ENCODE data around the gene KRT31.

Gene KRT31

DNA sequence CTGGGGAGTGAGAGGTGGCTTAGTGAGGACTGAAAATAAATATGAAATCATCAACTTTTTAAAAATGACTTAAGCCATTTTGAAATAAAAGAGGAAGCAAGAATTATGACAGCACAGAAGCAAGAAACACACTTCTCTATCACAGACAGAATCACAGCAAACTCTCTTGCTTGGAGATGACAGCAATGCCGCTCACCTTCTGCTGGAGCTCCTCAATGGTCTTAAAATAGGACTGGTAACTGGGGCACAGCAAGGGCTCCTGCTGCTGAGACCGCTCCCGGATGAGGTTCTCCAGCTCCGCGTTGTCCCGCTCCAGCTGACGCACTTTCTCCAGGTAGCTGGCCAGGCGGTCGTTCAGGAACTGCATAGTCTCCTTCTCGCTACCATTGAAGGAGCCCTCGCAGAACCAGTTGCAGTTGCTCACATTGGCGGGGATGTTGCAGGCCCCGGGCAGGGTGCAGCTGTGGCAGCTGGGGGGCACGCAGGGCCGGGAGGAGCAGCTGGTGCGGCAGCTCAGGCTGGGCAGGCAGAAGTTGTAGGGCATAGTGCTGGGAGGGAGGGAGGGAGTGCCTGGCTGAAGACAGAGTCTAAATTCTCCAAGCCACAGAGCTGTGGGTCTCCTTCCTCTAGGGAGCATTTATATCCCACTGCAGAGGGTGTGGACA lies at the start of gene KRT31:
Gene KRT31, minus strand, starts transcription at position 613 of the 665 bp plus-strand sequence. Its CDS starts 69 bp downstream, at position 544.
- H3K9me3 ChIP-seq (ENCODE audit: control insufficient read depth, insufficient read depth, low read length), result no peaks in the 10 kb centered on the region
- H3K9ac ChIP-seq (ENCODE audit: low read depth, low read length), result no peak within 1 kb of the TSS
- no peaks in the 10 kb centered on the region for H3K27me3 ChIP-seq (ENCODE audit: control insufficient read depth, insufficient read depth, low read length)
- no peak within 1 kb of the TSS for H3K4me3 ChIP-seq (ENCODE audit: low read depth, low read length)
- H3K4me1 ChIP-seq (ENCODE audit: control insufficient read depth, insufficient read depth, low read length), result no peaks in the 10 kb centered on the region
- H3K36me3 ChIP-seq (ENCODE audit: control insufficient read depth, insufficient read depth, low read length), result no peaks in the 10 kb centered on the region

GRCh38 chr17:41446806-41447205 lies 49.4 kb upstream of the KRT31 start:
- Histone ChIP-seq H3K9me3 (ENCODE audit: control insufficient read depth, insufficient read depth, low read length) (no peaks in the 10 kb centered on the region), H3K36me3 (ENCODE audit: control insufficient read depth, insufficient read depth, low read length) (no peaks in the 10 kb centered on the region), H3K9ac (ENCODE audit: low read depth, low read length) (no peak overlapping the region), H3K4me3 (ENCODE audit: low read depth, low read length) (no peak overlapping the region), H3K27me3 (ENCODE audit: control insufficient read depth, insufficient read depth, low read length) (no peaks in the 10 kb centered on the region), H3K4me1 (ENCODE audit: control insufficient read depth, insufficient read depth, low read length) (no peaks in the 10 kb centered on the region)

DNA sequence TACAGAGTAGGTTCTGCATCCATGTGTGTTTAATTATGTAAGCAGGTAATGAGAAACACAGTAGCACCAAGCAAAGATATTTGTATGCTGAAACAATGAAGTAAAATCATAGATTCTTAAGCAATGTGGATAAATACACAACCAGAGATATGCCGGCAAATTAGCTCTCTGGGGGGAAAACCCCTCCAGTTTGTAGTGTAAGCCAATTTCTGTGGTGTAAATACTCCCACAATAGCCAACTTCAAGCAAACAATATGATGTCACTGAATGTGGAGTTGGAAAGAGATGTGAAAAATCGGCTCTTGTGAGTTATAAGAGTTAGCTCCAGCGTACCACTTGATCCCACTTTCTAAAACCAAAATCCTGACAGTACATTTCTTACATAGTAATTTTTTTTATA lies 47.2 kb upstream of the KRT31 start:
- no peaks in the 10 kb centered on the region for H3K4me1 ChIP-seq (ENCODE audit: control insufficient read depth, insufficient read depth, low read length)
- no peaks in the 10 kb centered on the region for H3K9me3 ChIP-seq (ENCODE audit: control insufficient read depth, insufficient read depth, low read length)
- no peak overlapping the region for H3K9ac ChIP-seq (ENCODE audit: low read depth, low read length)
- no peaks in the 10 kb centered on the region for H3K27me3 ChIP-seq (ENCODE audit: control insufficient read depth, insufficient read depth, low read length)
- no peak overlapping the region for H3K4me3 ChIP-seq (ENCODE audit: low read depth, low read length)
- no peaks in the 10 kb centered on the region for H3K36me3 ChIP-seq (ENCODE audit: control insufficient read depth, insufficient read depth, low read length)

- Histone ChIP-seq H3K27me3 (ENCODE audit: control insufficient read depth, insufficient read depth, low read length) (no peaks in the 10 kb centered on the region), H3K9me3 (ENCODE audit: control insufficient read depth, insufficient read depth, low read length) (no peaks in the 10 kb centered on the region), H3K4me1 (ENCODE audit: control insufficient read depth, insufficient read depth, low read length) (no peaks in the 10 kb centered on the region), H3K36me3 (ENCODE audit: control insufficient read depth, insufficient read depth, low read length) (no peaks in the 10 kb centered on the region), H3K9ac (ENCODE audit: low read depth, low read length) (no peak overlapping the region), H3K4me3 (ENCODE audit: low read depth, low read length) (no peak overlapping the region)
Measured at GRCh38 chr17:41444186-41444585, 46.8 kb upstream of the KRT31 start.

- no peaks in the 10 kb centered on the region for H3K4me1 ChIP-seq (ENCODE audit: control insufficient read depth, insufficient read depth, low read length)
Measured at GRCh38 chr17:41442739-41443138, 45.3 kb upstream of the KRT31 start.

GRCh38 chr17:41440531-41441033 lies 43.2 kb upstream of the KRT31 start, which contains the start of gene KRT38:
Gene KRT38, minus strand, starts transcription at chr17:41440983. Its CDS starts 62 bp downstream, at chr17:41440921.
- no peak within 1 kb of the TSS for H3K9ac ChIP-seq (ENCODE audit: low read depth, low read length)
- no peaks in the 10 kb centered on the region for H3K4me1 ChIP-seq (ENCODE audit: control insufficient read depth, insufficient read depth, low read length)
- no peak within 1 kb of the TSS for H3K4me3 ChIP-seq (ENCODE audit: low read depth, low read length)
- H3K27me3 ChIP-seq (ENCODE audit: control insufficient read depth, insufficient read depth, low read length), result no peaks in the 10 kb centered on the region
- no peaks in the 10 kb centered on the region for H3K36me3 ChIP-seq (ENCODE audit: control insufficient read depth, insufficient read depth, low read length)
- no peaks in the 10 kb centered on the region for H3K9me3 ChIP-seq (ENCODE audit: control insufficient read depth, insufficient read depth, low read length)

More at GRCh38 chr17:41442739-41443138, 45.3 kb upstream of the KRT31 start:
- no peaks in the 10 kb centered on the region for H3K36me3 ChIP-seq (ENCODE audit: control insufficient read depth, insufficient read depth, low read length)
- no peaks in the 10 kb centered on the region for H3K9me3 ChIP-seq (ENCODE audit: control insufficient read depth, insufficient read depth, low read length)
- no peak overlapping the region for H3K4me3 ChIP-seq (ENCODE audit: low read depth, low read length)
- no peaks in the 10 kb centered on the region for H3K27me3 ChIP-seq (ENCODE audit: control insufficient read depth, insufficient read depth, low read length)
- no peak overlapping the region for H3K9ac ChIP-seq (ENCODE audit: low read depth, low read length)

- Histone ChIP-seq H3K27me3 (ENCODE audit: control insufficient read depth, insufficient read depth, low read length) (no peaks in the 10 kb centered on the region), H3K9ac (ENCODE audit: low read depth, low read length) (no peak overlapping the region), H3K36me3 (ENCODE audit: control insufficient read depth, insufficient read depth, low read length) (no peaks in the 10 kb centered on the region), H3K4me3 (ENCODE audit: low read depth, low read length) (no peak overlapping the region), H3K4me1 (ENCODE audit: control insufficient read depth, insufficient read depth, low read length) (no peaks in the 10 kb centered on the region), H3K9me3 (ENCODE audit: control insufficient read depth, insufficient read depth, low read length) (no peaks in the 10 kb centered on the region)
Measured at GRCh38 chr17:41439375-41439774, 42.0 kb upstream of the KRT31 start.

- no peaks in the 10 kb centered on the region for H3K36me3 ChIP-seq (ENCODE audit: control insufficient read depth, insufficient read depth, low read length)
- H3K9ac ChIP-seq (ENCODE audit: low read depth, low read length), result no peak overlapping the region
- no peaks in the 10 kb centered on the region for H3K27me3 ChIP-seq (ENCODE audit: control insufficient read depth, insufficient read depth, low read length)
- no peaks in the 10 kb centered on the region for H3K9me3 ChIP-seq (ENCODE audit: control insufficient read depth, insufficient read depth, low read length)
- H3K4me3 ChIP-seq (ENCODE audit: low read depth, low read length), result no peak overlapping the region
- no peaks in the 10 kb centered on the region for H3K4me1 ChIP-seq (ENCODE audit: control insufficient read depth, insufficient read depth, low read length)
Measured at GRCh38 chr17:41437769-41438168, 40.4 kb upstream of the KRT31 start.

GRCh38 chr17:41437254-41437653 lies 39.8 kb upstream of the KRT31 start:
- H3K9ac ChIP-seq (ENCODE audit: low read depth, low read length), result no peak overlapping the region
- H3K27me3 ChIP-seq (ENCODE audit: control insufficient read depth, insufficient read depth, low read length), result no peaks in the 10 kb centered on the region
- no peaks in the 10 kb centered on the region for H3K36me3 ChIP-seq (ENCODE audit: control insufficient read depth, insufficient read depth, low read length)
- H3K4me1 ChIP-seq (ENCODE audit: control insufficient read depth, insufficient read depth, low read length), result no peaks in the 10 kb centered on the region
- H3K9me3 ChIP-seq (ENCODE audit: control insufficient read depth, insufficient read depth, low read length), result no peaks in the 10 kb centered on the region
- H3K4me3 ChIP-seq (ENCODE audit: low read depth, low read length), result no peak overlapping the region

GRCh38 chr17:41434415-41434814 lies 37.0 kb upstream of the KRT31 start:
- Histone ChIP-seq H3K4me1 (ENCODE audit: control insufficient read depth, insufficient read depth, low read length) (no peaks in the 10 kb centered on the region), H3K9me3 (ENCODE audit: control insufficient read depth, insufficient read depth, low read length) (no peaks in the 10 kb centered on the region), H3K4me3 (ENCODE audit: low read depth, low read length) (no peak overlapping the region), H3K27me3 (ENCODE audit: control insufficient read depth, insufficient read depth, low read length) (no peaks in the 10 kb centered on the region), H3K36me3 (ENCODE audit: control insufficient read depth, insufficient read depth, low read length) (no peaks in the 10 kb centered on the region), H3K9ac (ENCODE audit: low read depth, low read length) (no peak overlapping the region)

DNA sequence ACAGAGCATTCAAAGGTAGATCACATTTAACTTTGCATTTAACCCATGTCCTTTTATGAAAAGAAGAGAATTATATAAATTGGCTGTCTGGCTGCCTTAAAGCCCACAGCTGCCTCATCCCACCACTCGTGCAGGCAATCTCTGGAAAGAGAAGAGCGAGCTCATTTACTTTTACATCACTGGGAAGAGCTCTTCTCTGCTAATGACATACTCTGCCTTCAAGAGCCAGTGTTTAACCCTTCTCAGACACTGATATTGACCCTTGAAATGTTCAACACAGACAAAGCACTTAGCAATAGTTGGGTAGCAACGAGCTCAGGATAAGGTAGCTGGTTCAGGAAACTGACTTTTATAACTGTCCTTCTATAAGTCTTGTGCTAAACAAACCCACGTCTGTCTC lies 36.6 kb upstream of the KRT31 start:
- no peaks in the 10 kb centered on the region for H3K4me1 ChIP-seq (ENCODE audit: control insufficient read depth, insufficient read depth, low read length)
- no peaks in the 10 kb centered on the region for H3K27me3 ChIP-seq (ENCODE audit: control insufficient read depth, insufficient read depth, low read length)
- H3K4me3 ChIP-seq (ENCODE audit: low read depth, low read length), result no peak overlapping the region
- no peak overlapping the region for H3K9ac ChIP-seq (ENCODE audit: low read depth, low read length)
- H3K9me3 ChIP-seq (ENCODE audit: control insufficient read depth, insufficient read depth, low read length), result no peaks in the 10 kb centered on the region
- H3K36me3 ChIP-seq (ENCODE audit: control insufficient read depth, insufficient read depth, low read length), result no peaks in the 10 kb centered on the region

- Histone ChIP-seq H3K9me3 (ENCODE audit: control insufficient read depth, insufficient read depth, low read length) (no peaks in the 10 kb centered on the region), H3K4me3 (ENCODE audit: low read depth, low read length) (no peak overlapping the region), H3K9ac (ENCODE audit: low read depth, low read length) (no peak overlapping the region), H3K4me1 (ENCODE audit: control insufficient read depth, insufficient read depth, low read length) (no peaks in the 10 kb centered on the region), H3K36me3 (ENCODE audit: control insufficient read depth, insufficient read depth, low read length) (no peaks in the 10 kb centered on the region), H3K27me3 (ENCODE audit: control insufficient read depth, insufficient read depth, low read length) (no peaks in the 10 kb centered on the region)
Measured at GRCh38 chr17:41433586-41433985, 36.2 kb upstream of the KRT31 start.

Data from iPS-15b (cell line).